Activated T-cell treated with anti-CD3 and anti-CD28 coated beads, Interleukin-2, amount 50 U/mL, for 1 hour (primary cell): ENCODE results near the gene KRT80.

ENCODE experiments used
- DNase-seq: peaks from one replicate; pipeline ENCODE4 v3.0.0-alpha.2; 2020

The KRT80 gene

GRCh38 chr12:52175371-52176350 is 16.2 kb downstream of the KRT80 start:
- DNase-seq = no peak

GRCh38 chr12:52173526-52173925 is 18.3 kb downstream of the KRT80 start:
- no peak for DNase-seq

GRCh38 chr12:52172956-52173355 is 18.9 kb downstream of the KRT80 start:
- DNase-seq = no peak

- DNase-seq = no peak
Observed at GRCh38 chr12:52171950-52172512, 19.8 kb downstream of the KRT80 start.

- DNase-seq = no peak
Observed at GRCh38 chr12:52170827-52171226, 21.0 kb downstream of the KRT80 start.

- no peak for DNase-seq
Observed at GRCh38 chr12:52169886-52170285, 21.9 kb downstream of the KRT80 start.

GRCh38 chr12:52168019-52168717 is 23.6 kb downstream of the KRT80 start:
- no peak for DNase-seq

- DNase-seq = no peak
Observed at GRCh38 chr12:52167526-52167925, 24.3 kb downstream of the KRT80 start.

GRCh38 chr12:52166672-52167071 is 25.1 kb downstream of the KRT80 start:
- DNase-seq = no peak

GRCh38 chr12:52165096-52165855 is 26.5 kb downstream of the KRT80 start:
- DNase-seq = no peak

- DNase-seq = no peak
Observed at GRCh38 chr12:52164624-52165023, 27.2 kb downstream of the KRT80 start.

- DNase-seq = no peak
Observed at GRCh38 chr12:52162981-52163380, 28.8 kb downstream of the KRT80 start.

GRCh38 chr12:52160200-52160599 is 31.6 kb downstream of the KRT80 start:
- no peak for DNase-seq

GRCh38 chr12:52157566-52158150 is 34.2 kb downstream of the KRT80 start:
- no peak for DNase-seq

GRCh38 chr12:52156757-52157565 is 34.9 kb downstream of the KRT80 start:
- peak; percentile 74 for DNase-seq

- no peak for DNase-seq
Observed at GRCh38 chr12:52156311-52156710, 35.5 kb downstream of the KRT80 start.

- peak; percentile 38 for DNase-seq
Observed at GRCh38 chr12:52155048-52155868, 36.6 kb downstream of the KRT80 start.

GRCh38 chr12:52152905-52153317 is 38.9 kb downstream of the KRT80 start:
- DNase-seq = no peak

- peak; percentile 79 for DNase-seq
Observed at GRCh38 chr12:52151837-52152783, 39.7 kb downstream of the KRT80 start.
